ENCODE measurements around the gene TXNRD1. TPM values are rescaled to one million over a fixed set of nuclear protein-coding genes. Genes with fewer than 3 reads are reported as not detected.

The TXNRD1 gene
- total and polyA plus RNA-seq, 2 of the 8 experiments (the other 6 are each of a cell fraction or from before 2014, with no cell fraction given) = 56.8 to 127 TPM

GRCh38 chr12:104273503-104273902 is 57.9 kb downstream of the TXNRD1 start:
- Histone ChIP-seq H4K20me1 (replicated peaks in 1 of 2; ENCODE audit: control insufficient read depth in 1 of 2, insufficient read depth in 2 of 2, low read length in 2 of 2) (no peaks in the 10 kb centered on the region), H2AK5ac (ENCODE audit: low read depth, low read length) (no peak overlapping the region), H2BK120ac (replicated peaks; ENCODE audit: low read depth, low read length) (no peak overlapping the region), H3K23me2 (ENCODE audit: low read depth, low read length) (no peaks in the 10 kb centered on the region), H4K8ac (ENCODE audit: extremely low read depth, insufficient read depth, low read length) (no peak overlapping the region), H3K79me1 (ENCODE audit: low read depth, low read length) (no peaks in the 10 kb centered on the region), H2BK20ac (ENCODE audit: low read length) (no peak overlapping the region), H2AFZ (ENCODE audit: low read length) (no peak overlapping the region), H3K9me3 (ENCODE audit: insufficient read depth in 2 of 2, low read depth in 1 of 2, low read length in 1 of 2) (no peaks in the 10 kb centered on the region), H3K4me2 (ENCODE audit: insufficient read depth in 1 of 2, low read depth in 2 of 2, low read length in 2 of 2) (no peak overlapping the region), H3K4ac (replicated peaks; ENCODE audit: insufficient read length, low read depth, low read length) (no peak overlapping the region), H3K14ac (ENCODE audit: insufficient read length) (no peak overlapping the region), H2BK15ac (ENCODE audit: low read length) (no peak overlapping the region), H4K91ac (replicated peaks; ENCODE audit: insufficient read length, low read length) (no peak overlapping the region), H3K27me3 (replicated peaks in 1 of 4; ENCODE audit: control insufficient read depth in 3 of 4, extremely low read depth in 1 of 4, insufficient read depth in 3 of 4, low read length in 3 of 4) (no peaks in the 10 kb centered on the region), H3K18ac (ENCODE audit: extremely low read depth, low read length) (no peak overlapping the region), H3K36me3 (ENCODE audit: control insufficient read depth in 2 of 4, insufficient read depth in 4 of 4, low read length in 3 of 4) (no peaks in the 10 kb centered on the region), H4K5ac (ENCODE audit: insufficient read length, low read depth, low read length) (no peak overlapping the region), H3K9ac (replicated peaks in 1 of 4; ENCODE audit: extremely low read depth in 1 of 4, low read depth in 3 of 4, low read length in 3 of 4) (no peak overlapping the region), H3K79me2 (ENCODE audit: control insufficient read depth in 1 of 2, insufficient read depth in 2 of 2, low read length in 2 of 2) (no peaks in the 10 kb centered on the region), H3K23ac (ENCODE audit: insufficient read length) (no peak overlapping the region), H2BK5ac (ENCODE audit: low read depth, low read length) (no peak overlapping the region), H3K4me1 (replicated peaks in 1 of 4; ENCODE audit: control insufficient read depth in 3 of 4, insufficient read depth in 4 of 4, low read length in 3 of 4) (no peaks in the 10 kb centered on the region), H2BK12ac (ENCODE audit: low read depth, low read length) (no peak overlapping the region), H3K4me3 (ENCODE audit: extremely low read depth in 1 of 4, insufficient read depth in 2 of 4, low read depth in 3 of 4, low read length in 4 of 4) (no peak overlapping the region), H3K56ac (replicated peaks; ENCODE audit: insufficient read length, low read depth, low read length) (no peak overlapping the region), H3K27ac (ENCODE audit: low read depth, low read length) (no peak overlapping the region)
- ChIA-PET POLR2A (ENCODE audit: partially characterized antibody) (interaction anchor here (8.0 kb wide), 1 partner anchor 14 kb away, joined by 61 read pairs; no protein-coding TSS in a partner anchor), CTCF (ENCODE audit: partially characterized antibody) (interaction anchor here (1.3 to 1.7 kb wide), 2 partner anchors 9 to 15 kb away, joined by 3 to 7 read pairs; no protein-coding TSS in a partner anchor)
- DNase-seq (ENCODE audit: low read depth in 1 of 2, low spot score in 2 of 2) (no peak), FAIRE-seq (no peak)
- TF ChIP-seq EZH2 (IDR thresholded peaks at IDR 0.05; ENCODE audit: low read depth, low read length, severe bottlenecking) (no peak), ATF3 (IDR thresholded peaks at IDR 0.05; ENCODE audit: insufficient read depth, low read depth, low read length) (no peak), GTF2F1 (IDR thresholded peaks at IDR 0.05; ENCODE audit: borderline replicate concordance, low read depth, low read length) (no peak), POU5F1 (IDR thresholded peaks at IDR 0.05; ENCODE audit: low read depth, low read length) (no peak), CTCF (IDR thresholded peaks at IDR 0.05; ENCODE audit: control extremely low read depth in 1 of 3, insufficient read depth in 1 of 3, low read depth in 1 of 3, low read length in 3 of 3) (no peak)
- WGBS, 2 experiments (ENCODE audit: extremely low coverage in 1 of 2, insufficient coverage in 1 of 2, insufficient read length in 1 of 2, insufficient replicate concordance in 2 of 2, low coverage in 1 of 2, low lambda C conversion rate in 2 of 2, missing lambda C conversion rate in 1 of 2) = 97% methylated on average over 11 of the region's 11 CpGs; no CpG with 5 or more reads in 1 of the 2 experiments

Data from H1 (cell line).